Ovary (tissue), 3 donors: ENCODE data around the gene PRR20D.
"Not testable (repeated sequence)": the region's sequence is repeated elsewhere in the genome, so short reads cannot be mapped to it uniquely, and the experiment has no call there.

ENCODE experiments used
- CTCF ChIP-seq, 3 donors: fragments of 450-650 bp in 2 of 3; fragments of 200-600 bp in 1 of 3; IDR thresholded peaks; one replicate each; pipeline versions ENCODE4 v1.5.1 to v1.8.0; 2016 to 2022; ENCODE audit warnings: antibody characterized with exemption in 3 of 3, mild to moderate bottlenecking in 1 of 3
- EP300 ChIP-seq: sonication (generic); formaldehyde crosslinking; IDR thresholded peaks from one replicate; pipeline ENCODE4 v1.6.1; 2017; ENCODE audit warnings: antibody characterized with exemption
- donor health status: DM: no; HTN: no; CAD: no.

DNA sequence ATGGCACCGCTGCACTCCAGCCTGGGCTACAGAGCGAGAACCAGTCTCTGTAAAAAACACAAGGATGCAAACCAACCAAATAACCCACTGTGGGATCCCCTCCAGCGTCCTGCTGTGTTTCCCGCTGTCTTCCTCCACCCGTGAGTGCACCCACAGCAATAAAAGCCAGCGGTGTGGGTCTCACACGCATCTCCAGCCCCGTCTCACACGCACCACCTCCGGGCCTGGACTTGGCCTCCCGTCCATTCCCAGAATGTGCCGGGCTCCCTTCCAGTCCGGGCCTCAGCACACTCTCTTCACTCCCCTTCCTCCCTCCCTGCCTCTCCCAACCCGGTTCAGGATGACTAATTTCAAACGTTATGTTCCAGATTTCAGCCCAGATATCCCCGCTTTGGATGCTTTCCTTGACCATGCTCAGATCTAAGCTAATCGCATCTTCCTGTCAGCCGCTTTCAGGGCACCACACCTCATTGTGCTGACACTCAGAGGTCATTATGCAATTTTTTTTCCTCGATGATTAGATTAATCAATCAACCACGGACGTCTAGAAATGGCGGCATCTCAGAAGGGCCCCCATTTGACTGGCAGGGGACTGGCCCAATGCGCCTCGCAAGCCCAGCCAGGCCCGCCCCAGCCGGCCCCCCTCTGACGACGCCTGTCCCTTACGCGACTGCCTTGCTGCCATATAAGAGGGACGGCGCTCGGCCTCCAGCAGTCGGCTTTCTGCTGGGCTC, 20.0 kb upstream of the PRR20D start, which contains the start of gene PRR20A:
- not testable (repeated sequence) for TF ChIP-seq CTCF (IDR thresholded peaks at IDR 0.05); EP300
